ES-I3 (cell line): ENCODE measurements around the gene SIK3.
"Not testable (repeated sequence)": the region's sequence is repeated elsewhere in the genome, so short reads cannot be mapped to it uniquely, and the experiment has no call there.

Source experiments
- H3K36me3 ChIP-seq: 2 replicates; pipeline ENCODE4 v1.6.1; 2013; ENCODE audit warnings: mild to moderate bottlenecking, low read length, control low read depth, moderate library complexity; ENCODE audit not compliant: insufficient read depth
- H3K4me1 ChIP-seq: 2 replicates; pipeline ENCODE4 v1.6.1; 2013; ENCODE audit warnings: mild to moderate bottlenecking, control low read depth, low read length; ENCODE audit not compliant: insufficient read depth
- H3K9ac ChIP-seq: 2 replicates; pipeline ENCODE4 v1.6.1; 2013; ENCODE audit warnings: low read depth, mild to moderate bottlenecking, low read length, moderate library complexity
- H3K9me3 ChIP-seq: 2 replicates; pipeline ENCODE4 v1.6.1; 2013; ENCODE audit warnings: mild to moderate bottlenecking, low read length, moderate library complexity; ENCODE audit not compliant: control insufficient read depth, insufficient read depth

SIK3 gene

DNA sequence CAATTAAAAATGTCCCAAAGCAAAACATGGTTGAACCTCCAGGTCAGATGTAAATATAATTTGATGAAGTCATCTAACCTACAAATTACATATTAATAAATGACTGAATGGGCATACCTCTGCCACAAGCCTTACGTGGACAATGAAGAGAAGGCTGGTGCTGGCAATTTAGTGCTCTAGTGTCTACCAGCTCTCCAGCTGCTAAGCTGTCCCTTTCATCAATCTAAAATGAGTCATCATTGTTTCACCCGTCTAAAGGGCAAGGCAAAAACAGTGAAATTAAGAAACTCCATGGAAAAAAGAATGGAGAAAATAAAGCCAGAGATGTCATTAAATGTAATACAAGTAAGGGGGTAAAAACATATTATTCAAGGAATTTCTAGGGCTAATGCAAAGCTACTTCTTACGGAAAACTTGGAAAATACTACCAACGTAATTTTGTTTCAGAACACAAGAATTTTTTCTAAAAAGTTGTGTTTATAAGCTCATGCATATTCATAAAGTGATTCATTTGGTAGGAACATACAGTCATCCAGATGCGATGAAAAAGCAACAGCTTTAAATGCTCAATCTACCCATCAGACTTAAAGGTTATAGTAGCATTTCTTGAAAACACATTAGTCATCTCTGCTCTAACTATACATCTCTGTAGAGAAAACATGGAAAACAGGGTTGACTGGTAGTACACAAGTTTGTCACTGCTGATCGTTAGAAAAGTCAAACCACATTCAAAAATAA is 71.5 kb downstream of the SIK3 start:
- no peaks in the 10 kb centered on the region for H3K9me3 ChIP-seq
- H3K36me3 ChIP-seq = no peaks in the 10 kb centered on the region
- no peak overlapping the region for H3K9ac ChIP-seq
- no peaks in the 10 kb centered on the region for H3K4me1 ChIP-seq

DNA sequence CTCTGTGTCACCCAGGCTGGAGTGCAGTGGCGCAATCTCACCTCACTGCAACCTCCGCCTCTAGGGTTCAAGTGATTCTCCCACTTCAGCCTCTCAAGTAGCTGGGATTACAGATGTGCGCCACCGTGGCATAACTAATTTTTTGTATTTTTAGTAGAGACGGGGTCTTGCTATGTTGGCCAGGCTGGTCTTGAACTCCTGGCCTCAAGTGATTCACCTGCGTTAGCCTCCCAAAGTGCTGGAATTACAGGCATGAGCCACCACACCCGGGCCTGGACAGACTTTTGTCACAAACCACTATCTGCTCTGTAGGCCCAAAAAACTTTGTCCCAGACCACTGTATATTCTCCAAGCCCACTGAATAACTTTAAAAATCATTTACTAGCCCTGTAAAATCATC is 74.5 kb downstream of the SIK3 start:
- not testable (repeated sequence) for H3K4me1 ChIP-seq, H3K9ac ChIP-seq, H3K36me3 ChIP-seq, H3K9me3 ChIP-seq

DNA sequence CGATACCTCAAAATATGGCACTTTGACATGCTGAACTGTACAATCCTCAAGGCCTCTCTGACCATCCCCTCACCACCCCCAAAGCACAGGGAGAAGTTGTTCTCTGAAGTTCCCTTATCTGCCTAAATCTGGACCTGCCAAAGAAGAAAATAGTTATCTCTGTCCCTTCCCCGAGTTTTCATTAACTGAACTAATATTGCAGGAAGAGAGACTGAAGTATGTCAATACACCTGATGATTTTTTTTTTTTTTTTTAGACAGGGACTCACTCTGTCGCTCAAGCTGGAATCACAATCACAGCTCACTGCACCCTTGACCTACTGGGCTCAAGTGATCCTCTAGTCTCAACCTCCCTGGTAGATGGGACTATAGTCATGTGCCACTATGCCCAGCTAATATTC is 75.0 kb downstream of the SIK3 start:
- no peaks in the 10 kb centered on the region for H3K9me3 ChIP-seq
- H3K4me1 ChIP-seq = no peaks in the 10 kb centered on the region
- H3K9ac ChIP-seq = no peak overlapping the region
- no peaks in the 10 kb centered on the region for H3K36me3 ChIP-seq

DNA sequence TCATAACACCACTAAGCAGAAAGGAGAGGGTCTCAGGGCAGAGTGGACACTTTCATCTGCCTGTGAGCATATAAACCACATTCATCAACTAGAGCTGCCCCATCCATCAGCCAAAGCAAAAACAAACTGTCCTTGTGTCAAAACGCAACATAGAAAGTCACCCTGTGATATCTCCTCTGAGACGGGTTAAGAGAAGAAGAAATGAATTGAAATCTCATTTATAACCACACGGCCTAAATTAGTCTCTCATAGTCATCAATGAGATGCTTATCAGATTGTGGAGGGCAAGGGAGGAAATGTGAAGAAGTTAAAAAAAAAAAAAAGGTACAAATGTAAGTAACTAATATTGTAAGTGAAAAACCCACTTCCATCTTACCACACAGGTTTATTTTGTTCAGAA is 75.7 kb downstream of the SIK3 start:
- Histone ChIP-seq H3K4me1 (no peaks in the 10 kb centered on the region), H3K9ac (no peak overlapping the region), H3K36me3 (no peaks in the 10 kb centered on the region), H3K9me3 (no peaks in the 10 kb centered on the region)

DNA sequence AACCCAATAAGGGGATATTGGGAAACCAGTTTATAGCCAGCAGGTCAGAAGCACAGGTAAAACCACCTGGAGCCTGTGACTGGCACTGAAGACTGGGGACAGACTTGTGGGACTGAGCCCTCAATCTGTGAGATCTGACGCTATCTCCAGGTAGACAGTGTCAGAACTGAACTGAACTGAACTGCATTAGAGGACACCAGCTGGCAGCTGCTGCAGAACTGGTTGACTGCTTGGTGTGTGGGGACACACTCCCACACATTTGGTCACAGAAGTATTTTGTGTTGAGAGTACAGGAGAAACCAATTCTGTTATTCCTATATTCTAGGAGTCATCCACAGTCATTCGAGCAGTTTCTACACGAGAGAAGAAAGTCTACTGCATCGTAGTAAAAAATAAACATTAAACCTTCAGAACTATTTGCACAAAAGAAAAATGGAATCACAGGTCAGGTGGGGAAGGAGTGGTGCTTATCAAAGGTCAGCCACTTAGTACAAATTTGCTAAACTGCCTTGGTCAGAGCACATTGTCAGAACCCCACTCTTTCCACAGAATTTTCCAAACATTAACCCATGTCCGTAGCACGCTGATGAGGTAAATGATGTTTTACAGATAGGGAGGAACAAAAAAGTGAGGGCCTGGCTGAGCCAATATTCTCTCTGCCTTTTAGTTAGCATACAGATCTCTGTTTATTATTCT is 77.2 kb downstream of the SIK3 start:
- Histone ChIP-seq H3K4me1 (no peaks in the 10 kb centered on the region), H3K36me3 (no peaks in the 10 kb centered on the region), H3K9ac (no peak overlapping the region), H3K9me3 (no peaks in the 10 kb centered on the region)

DNA sequence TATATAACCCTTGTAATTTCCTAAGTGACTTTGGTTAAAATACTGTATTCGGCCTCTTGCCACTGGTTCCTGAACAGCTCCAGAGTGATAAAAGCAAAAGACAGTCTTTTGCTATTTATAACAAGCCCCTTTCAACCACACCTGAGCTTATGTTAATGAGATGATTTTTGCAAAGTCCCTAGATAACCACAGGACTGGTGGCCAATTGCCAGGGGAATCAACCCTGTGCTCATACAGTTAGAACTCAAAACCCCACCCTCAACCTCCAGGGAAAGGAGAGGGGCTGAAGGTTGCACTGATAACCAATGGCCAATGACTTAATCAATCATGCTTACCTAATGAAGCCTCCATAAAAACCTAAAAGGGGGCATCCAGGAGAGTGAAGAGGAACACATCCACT is 77.9 kb downstream of the SIK3 start:
- Histone ChIP-seq H3K9ac (no peak overlapping the region), H3K9me3 (no peaks in the 10 kb centered on the region), H3K36me3 (no peaks in the 10 kb centered on the region), H3K4me1 (no peaks in the 10 kb centered on the region)

DNA sequence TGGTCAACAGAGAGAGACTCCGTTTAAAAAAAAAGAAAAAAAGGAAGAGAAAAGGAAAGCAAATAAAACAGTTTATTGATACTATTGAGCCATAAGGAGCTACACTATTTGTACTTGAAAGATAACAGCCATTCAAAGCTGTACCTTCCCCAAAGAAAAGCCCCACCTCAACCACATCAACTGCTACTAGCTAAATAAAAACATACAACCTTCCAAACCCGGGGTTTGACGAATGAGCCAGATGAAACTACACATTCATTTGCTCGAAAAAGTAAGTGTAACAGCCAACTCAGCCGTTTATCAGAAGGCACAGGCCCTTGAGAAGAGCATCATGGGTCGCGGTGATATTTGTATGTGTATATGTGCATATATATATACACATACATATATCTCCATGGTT is 78.4 kb downstream of the SIK3 start:
- no peaks in the 10 kb centered on the region for H3K4me1 ChIP-seq
- no peaks in the 10 kb centered on the region for H3K36me3 ChIP-seq
- no peak overlapping the region for H3K9ac ChIP-seq
- no peaks in the 10 kb centered on the region for H3K9me3 ChIP-seq

DNA sequence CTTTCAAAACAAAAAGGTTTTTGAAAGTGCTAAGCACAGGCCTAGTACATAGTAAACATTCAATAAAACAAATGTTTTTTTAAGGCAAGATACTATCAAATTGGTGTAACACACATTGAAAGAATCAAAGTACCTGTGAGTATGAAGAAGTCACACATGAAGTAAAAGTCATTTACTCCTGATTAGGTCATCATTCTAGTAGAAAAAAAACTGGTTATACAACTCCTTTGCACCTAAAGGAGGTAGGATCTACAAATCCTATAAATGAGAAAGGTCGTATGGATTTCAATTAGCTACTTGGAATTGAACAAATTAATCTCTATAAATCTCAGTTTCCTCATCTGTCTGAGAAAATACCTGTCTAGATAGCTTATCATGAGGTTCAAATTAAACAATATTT is 80.8 kb downstream of the SIK3 start:
- no peaks in the 10 kb centered on the region for H3K9me3 ChIP-seq
- H3K36me3 ChIP-seq = no peaks in the 10 kb centered on the region
- no peaks in the 10 kb centered on the region for H3K4me1 ChIP-seq

DNA sequence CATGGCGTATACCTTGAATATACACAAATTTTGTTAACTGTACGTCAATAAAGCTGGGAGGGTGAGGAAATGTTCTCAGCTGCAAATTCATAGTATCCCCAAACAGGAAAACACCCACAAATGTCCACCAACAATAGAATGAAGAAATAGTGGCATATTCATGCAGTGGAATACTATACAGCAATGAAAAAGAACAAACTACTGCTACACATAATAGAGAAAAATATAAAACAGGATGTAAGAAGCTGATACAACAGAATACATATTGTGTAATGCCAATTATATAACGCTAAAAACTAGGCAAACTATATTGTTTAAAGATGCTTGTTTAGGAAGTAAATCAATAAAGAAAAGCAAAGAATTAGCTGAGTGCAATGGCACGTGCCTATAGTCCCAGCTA is 81.5 kb downstream of the SIK3 start:
- H3K9ac ChIP-seq = no peak overlapping the region
- H3K9me3 ChIP-seq = no peaks in the 10 kb centered on the region
- no peaks in the 10 kb centered on the region for H3K4me1 ChIP-seq
- H3K36me3 ChIP-seq = no peaks in the 10 kb centered on the region

More for the DNA sequence above, 80.8 kb downstream of the SIK3 start:
- H3K9ac ChIP-seq = no peak overlapping the region

DNA sequence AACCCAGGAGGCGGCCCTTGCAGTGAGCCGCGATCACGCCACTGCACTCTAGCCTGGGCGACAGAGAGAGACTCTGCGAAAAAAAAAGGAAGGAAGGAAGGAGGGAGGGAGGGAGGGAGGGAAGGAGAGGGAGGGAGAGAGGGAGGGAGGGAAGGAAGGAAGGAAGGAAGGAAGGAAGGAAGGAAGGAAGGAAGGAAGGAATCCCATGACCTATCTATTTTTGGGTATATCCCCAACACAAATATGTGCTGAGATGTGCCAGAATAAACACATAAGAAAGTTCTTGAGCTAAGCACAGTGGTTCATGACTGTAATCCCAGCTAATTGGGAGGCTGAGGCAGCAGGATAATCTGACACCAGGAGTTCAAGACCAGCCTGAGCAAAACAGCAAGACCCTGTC is 82.0 kb downstream of the SIK3 start:
- Histone ChIP-seq H3K4me1 (0 out of 2 replicates have a peak, but pooled peaks cover 2% of the 10 kb centered on the region), H3K9me3 (no peaks in the 10 kb centered on the region), H3K36me3 (no peaks in the 10 kb centered on the region), H3K9ac (no peak overlapping the region)

DNA sequence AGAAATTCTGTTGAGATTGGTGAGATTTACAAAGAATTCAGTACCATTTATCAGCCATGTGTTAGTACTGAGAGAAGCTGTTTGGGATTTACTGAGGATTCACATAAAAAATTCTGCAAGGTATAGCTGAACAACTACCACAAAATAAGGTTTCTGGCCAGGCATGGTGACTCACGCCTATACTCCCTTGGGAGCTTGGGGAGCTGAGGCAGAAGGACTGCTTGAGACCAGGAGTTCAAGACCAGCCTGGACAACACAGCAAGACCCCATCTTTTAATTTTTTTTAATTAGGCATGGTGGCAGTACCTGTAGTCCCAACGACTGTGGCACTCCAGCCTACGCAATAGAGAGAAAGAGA is 86.7 kb downstream of the SIK3 start:
- Histone ChIP-seq H3K4me1 (peaks cover 14% of the 10 kb centered on the region; the same call in 1 of the 2 replicates), H3K36me3 (no peaks in the 10 kb centered on the region), H3K9ac (no peak overlapping the region), H3K9me3 (no peaks in the 10 kb centered on the region)

DNA sequence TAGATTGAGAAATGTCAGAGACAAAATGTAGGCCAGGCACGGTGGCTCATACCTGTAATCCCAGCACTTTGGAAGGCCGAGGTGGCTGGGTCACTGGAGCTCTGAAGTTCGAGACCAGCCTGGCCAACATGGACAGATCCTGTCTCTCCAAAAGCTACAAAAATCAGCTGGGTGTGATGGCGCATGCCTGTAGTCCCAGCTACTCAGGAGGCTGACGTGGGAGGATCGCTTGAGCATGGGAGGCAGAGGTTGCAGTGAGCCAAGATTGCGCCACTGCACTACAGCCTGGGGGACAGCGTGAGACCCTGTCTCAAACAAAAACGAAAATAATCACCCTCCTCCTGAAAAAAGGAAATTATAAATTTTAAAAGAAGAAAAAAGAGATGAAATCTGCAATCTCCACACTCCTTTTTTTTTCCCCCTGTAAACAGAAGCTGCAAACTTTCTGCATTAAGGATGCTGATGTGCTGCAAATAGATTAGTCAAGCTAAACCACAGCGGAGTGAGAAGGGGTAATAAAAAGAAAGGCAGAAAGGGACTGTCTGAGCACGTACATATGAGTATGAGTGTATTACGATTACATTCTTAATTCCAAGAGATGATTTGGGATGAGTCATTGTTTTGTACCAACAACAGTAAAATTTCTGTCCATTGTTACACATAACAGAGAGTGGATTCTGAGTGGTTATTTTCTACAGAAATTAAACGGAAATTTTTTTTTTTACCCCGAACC is 87.3 kb downstream of the SIK3 start:
- Histone ChIP-seq H3K9ac (no peak overlapping the region), H3K36me3 (no peaks in the 10 kb centered on the region), H3K9me3 (no peaks in the 10 kb centered on the region), H3K4me1 (peaks cover 14% of the 10 kb centered on the region; the same call in 1 of the 2 replicates)

DNA sequence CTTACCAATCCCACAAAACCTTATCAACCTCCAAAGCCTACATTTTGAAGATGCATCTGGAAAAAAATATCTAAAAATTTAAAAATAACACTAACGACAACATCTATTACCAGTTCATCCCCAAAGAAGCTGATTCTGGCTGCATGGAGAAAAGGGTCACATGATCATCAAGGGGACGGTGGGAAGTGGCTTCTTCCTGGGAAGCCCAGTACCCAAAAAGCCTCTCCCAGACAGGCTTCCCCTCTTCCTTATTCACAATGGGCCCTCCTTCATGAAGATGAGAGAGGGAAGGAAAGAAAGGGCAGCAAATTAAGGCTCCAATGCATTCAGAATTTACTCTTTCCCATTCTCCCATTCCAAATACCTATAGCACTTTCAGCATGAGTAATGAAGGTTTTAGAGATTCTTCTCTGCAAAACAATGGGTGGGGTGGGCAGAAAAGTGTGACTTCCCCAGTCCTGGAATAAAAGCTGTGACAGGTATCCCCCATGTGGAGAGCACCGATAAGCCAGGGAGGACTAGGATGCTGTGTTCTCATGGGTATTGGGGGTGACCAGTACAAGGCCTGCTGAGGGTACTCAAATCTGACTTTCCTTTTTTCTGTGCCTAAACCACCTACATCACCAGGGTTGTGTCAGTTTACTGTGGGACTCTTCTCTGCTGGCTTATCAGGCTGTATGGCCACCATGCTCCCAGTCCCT is 88.2 kb downstream of the SIK3 start:
- Histone ChIP-seq H3K4me1 (peaks cover 14% of the 10 kb centered on the region; the same call in 1 of the 2 replicates), H3K36me3 (no peaks in the 10 kb centered on the region), H3K9me3 (no peaks in the 10 kb centered on the region), H3K9ac (no peak overlapping the region)

DNA sequence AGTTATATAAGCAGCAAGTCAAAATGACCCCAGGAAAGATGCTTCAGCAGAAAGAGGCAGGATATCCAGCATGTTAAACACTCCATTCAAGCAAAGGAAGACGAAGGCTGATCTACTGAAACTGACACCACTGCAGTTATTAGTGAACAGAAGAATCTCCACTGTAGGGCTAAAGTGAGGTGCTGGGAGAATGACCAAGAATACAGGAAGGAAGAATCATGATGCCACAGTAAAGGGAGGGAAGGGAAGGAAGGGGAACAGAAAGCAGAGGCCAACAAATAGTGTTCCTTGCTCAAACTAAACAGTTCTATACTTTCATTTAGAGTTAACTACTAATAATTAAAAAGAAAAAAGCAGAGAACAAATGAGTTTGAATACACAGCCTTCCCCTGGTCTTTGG is 92.5 kb downstream of the SIK3 start:
- H3K36me3 ChIP-seq = no peaks in the 10 kb centered on the region
- peaks cover 7% of the 10 kb centered on the region; the same call in 1 of the 2 replicates for H3K4me1 ChIP-seq
- H3K9ac ChIP-seq = no peak overlapping the region
- no peaks in the 10 kb centered on the region for H3K9me3 ChIP-seq
